ENCODE measurements around the gene ANLN.
"Not testable (repeated sequence)": the region's sequence is repeated elsewhere in the genome, so short reads cannot be mapped to it uniquely, and the experiment has no call there.

- TF ChIP-seq CTCF, POLR2A (IDR thresholded peaks at IDR 0.05): not testable (repeated sequence)
Measured at GRCh38 chr7:36385646-36386045, 4.0 kb upstream of the ANLN start.
